Adrenal gland (tissue), 5 donors: Measurements from ENCODE around the gene LMTK2.

Experiments used
- POLR2A ChIP-seq, 2 donors: fragments of 450-650 bp; IDR thresholded peaks; one replicate each; pipeline ENCODE4 v1.6.1; 2017; ENCODE audit warnings: antibody characterized with exemption in 2 of 2, mild to moderate bottlenecking in 2 of 2, moderate library complexity in 1 of 2
- TF ChIP-seq, protein P1 (sequence below), 6 experiments: fragments of 450-650 bp in 4 of 6; fragments of 200-600 bp in 2 of 6; sonication (generic) in 1 of 6; IDR thresholded peaks; 1 replicate in 5 of 6; 2 replicates in 1 of 6; pipeline versions ENCODE4 v1.5.1 to v1.8.0; 2016 to 2021; ENCODE audit warnings: antibody characterized with exemption in 6 of 6, mild to moderate bottlenecking in 2 of 6, moderate library complexity in 1 of 6
- donor health status: DM: no; HTN: no; CAD: no.

- TF ChIP-seq, protein P1, sequence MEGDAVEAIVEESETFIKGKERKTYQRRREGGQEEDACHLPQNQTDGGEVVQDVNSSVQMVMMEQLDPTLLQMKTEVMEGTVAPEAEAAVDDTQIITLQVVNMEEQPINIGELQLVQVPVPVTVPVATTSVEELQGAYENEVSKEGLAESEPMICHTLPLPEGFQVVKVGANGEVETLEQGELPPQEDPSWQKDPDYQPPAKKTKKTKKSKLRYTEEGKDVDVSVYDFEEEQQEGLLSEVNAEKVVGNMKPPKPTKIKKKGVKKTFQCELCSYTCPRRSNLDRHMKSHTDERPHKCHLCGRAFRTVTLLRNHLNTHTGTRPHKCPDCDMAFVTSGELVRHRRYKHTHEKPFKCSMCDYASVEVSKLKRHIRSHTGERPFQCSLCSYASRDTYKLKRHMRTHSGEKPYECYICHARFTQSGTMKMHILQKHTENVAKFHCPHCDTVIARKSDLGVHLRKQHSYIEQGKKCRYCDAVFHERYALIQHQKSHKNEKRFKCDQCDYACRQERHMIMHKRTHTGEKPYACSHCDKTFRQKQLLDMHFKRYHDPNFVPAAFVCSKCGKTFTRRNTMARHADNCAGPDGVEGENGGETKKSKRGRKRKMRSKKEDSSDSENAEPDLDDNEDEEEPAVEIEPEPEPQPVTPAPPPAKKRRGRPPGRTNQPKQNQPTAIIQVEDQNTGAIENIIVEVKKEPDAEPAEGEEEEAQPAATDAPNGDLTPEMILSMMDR (IDR thresholded peaks at IDR 0.05) = no peak
- no peak for TF ChIP-seq POLR2A (IDR thresholded peaks at IDR 0.05)
Measured at GRCh38 chr7:98249106-98249505, 142.4 kb downstream of the LMTK2 start.
